ENCODE data around the gene TMEM109. TPM values are rescaled to one million over a fixed set of nuclear protein-coding genes. Genes with fewer than 3 reads are reported as not detected.

TMEM109 gene
- total and polyA plus RNA-seq, 2 of the 8 experiments (the other 6 are each of a cell fraction or from before 2014, with no cell fraction given): 27.3 to 30.3 TPM

- ChIA-PET CTCF (ENCODE audit: partially characterized antibody) (interaction anchor here (1.5 kb wide), 1 partner anchor 18 kb away, joined by 5 read pairs; no protein-coding TSS in a partner anchor), POLR2A (ENCODE audit: partially characterized antibody) (interaction anchor here (1.1 to 2.5 kb wide), 4 partner anchors 9 to 66 kb away, joined by 4 to 10 read pairs (median 7); no protein-coding TSS in a partner anchor)
- Histone ChIP-seq H3K56ac (replicated peaks; ENCODE audit: insufficient read length, low read depth, low read length) (no peak within 1 kb of the TSS), H3K9me3 (ENCODE audit: insufficient read depth in 2 of 2, low read depth in 1 of 2, low read length in 1 of 2) (no peaks in the 10 kb centered on the region), H3K4me3 (ENCODE audit: extremely low read depth in 1 of 4, insufficient read depth in 2 of 4, low read depth in 3 of 4, low read length in 4 of 4) (peak within 1 kb of the TSS; percentile 28 to 66 (median 48)), H2BK120ac (replicated peaks; ENCODE audit: low read depth, low read length) (no peak within 1 kb of the TSS), H3K4me2 (ENCODE audit: insufficient read depth in 1 of 2, low read depth in 2 of 2, low read length in 2 of 2) (peak within 1 kb of the TSS; percentile 89 to 92), H2BK20ac (ENCODE audit: low read length) (peak within 1 kb of the TSS; percentile 80; the same call in 1 of the 2 replicates), H2BK12ac (ENCODE audit: low read depth, low read length) (peak within 1 kb of the TSS; percentile 95; the same call in 1 of the 2 replicates), H4K20me1 (replicated peaks in 1 of 2; ENCODE audit: control insufficient read depth in 1 of 2, insufficient read depth in 2 of 2, low read length in 2 of 2) (peaks cover 0 to 2% of the 10 kb centered on the region in 2 experiments), H3K9ac (replicated peaks in 1 of 4; ENCODE audit: extremely low read depth in 1 of 4, low read depth in 3 of 4, low read length in 3 of 4) (peak within 1 kb of the TSS in 3 of 4 experiments; percentile 34 to 55 (median 50); a peak in 5 of 7 replicates), H3K23me2 (ENCODE audit: low read depth, low read length) (peaks cover 15% of the 10 kb centered on the region; the same call in 1 of the 2 replicates), H3K14ac (ENCODE audit: insufficient read length) (no peak within 1 kb of the TSS), H3K79me2 (ENCODE audit: control insufficient read depth in 1 of 2, insufficient read depth in 2 of 2, low read length in 2 of 2) (no peaks in the 10 kb centered on the region), H3K27ac (ENCODE audit: low read depth, low read length) (peak within 1 kb of the TSS; percentile 26; the same call in 1 of the 2 replicates), H2AK5ac (ENCODE audit: low read depth, low read length) (no peak within 1 kb of the TSS), H4K5ac (ENCODE audit: insufficient read length, low read depth, low read length) (peak within 1 kb of the TSS; percentile 7), H4K91ac (replicated peaks; ENCODE audit: insufficient read length, low read length) (peak within 1 kb of the TSS; percentile 94), H4K8ac (ENCODE audit: extremely low read depth, insufficient read depth, low read length) (peak within 1 kb of the TSS; percentile 91), H3K23ac (ENCODE audit: insufficient read length) (no peak within 1 kb of the TSS), H3K4ac (replicated peaks; ENCODE audit: insufficient read length, low read depth, low read length) (peak within 1 kb of the TSS; percentile 58), H2BK5ac (ENCODE audit: low read depth, low read length) (peak within 1 kb of the TSS; percentile 92; the same call in 1 of the 2 replicates), H3K18ac (ENCODE audit: extremely low read depth, low read length) (peak within 1 kb of the TSS; percentile 91), H3K4me1 (replicated peaks in 1 of 4; ENCODE audit: control insufficient read depth in 3 of 4, insufficient read depth in 4 of 4, low read length in 3 of 4) (peaks cover 0 to 23% (median 14%) of the 10 kb centered on the region in 4 experiments; a peak in 6 of 7 replicates), H3K27me3 (replicated peaks in 1 of 4; ENCODE audit: control insufficient read depth in 3 of 4, extremely low read depth in 1 of 4, insufficient read depth in 3 of 4, low read length in 3 of 4) (peaks cover 0 to 15% (median 8%) of the 10 kb centered on the region in 4 experiments; a peak in 4 of 7 replicates), H2AFZ (ENCODE audit: low read length) (peak within 1 kb of the TSS; percentile 84), H3K79me1 (ENCODE audit: low read depth, low read length) (no peaks in the 10 kb centered on the region), H3K36me3 (ENCODE audit: control insufficient read depth in 2 of 4, insufficient read depth in 4 of 4, low read length in 3 of 4) (no peaks in the 10 kb centered on the region), H2BK15ac (ENCODE audit: low read length) (peak within 1 kb of the TSS; percentile 95; the same call in 1 of the 2 replicates)
- DNase-seq (ENCODE audit: low read depth in 1 of 2, low spot score in 2 of 2) (peak in 1 of 2 experiments; percentile 72), FAIRE-seq (no peak)
- 18% methylated on average over 19 of the region's 23 CpGs; no CpG with 5 or more reads in 1 of the 2 experiments for WGBS, 2 experiments (ENCODE audit: extremely low coverage in 1 of 2, insufficient coverage in 1 of 2, insufficient read length in 1 of 2, insufficient replicate concordance in 2 of 2, low coverage in 1 of 2, low lambda C conversion rate in 2 of 2, missing lambda C conversion rate in 1 of 2)
- TF ChIP-seq SUZ12 (IDR thresholded peaks at IDR 0.05; ENCODE audit: low read length) (0 out of 2 replicates have a peak, but pooled peaks have one; percentile 19), EP300 (IDR thresholded peaks at IDR 0.05; ENCODE audit: borderline replicate concordance in 1 of 2, low read depth in 2 of 2, low read length in 2 of 2) (no peak), MAX (IDR thresholded peaks at IDR 0.05) (peak; percentile 58; the same call in 1 of the 2 replicates), TAF1 (IDR thresholded peaks at IDR 0.05; ENCODE audit: low read depth, low read length) (no peak), HDAC2 (IDR thresholded peaks at IDR 0.05; ENCODE audit: borderline replicate concordance in 1 of 2, low read depth in 2 of 2, low read length in 2 of 2) (no peak), ASH2L (IDR thresholded peaks at IDR 0.05; ENCODE audit: low read length) (peak; percentile 88), CTBP2 (IDR thresholded peaks at IDR 0.05; ENCODE audit: borderline replicate concordance, insufficient read depth, insufficient read length, low read length) (peak; percentile 27), SIRT6 (IDR thresholded peaks at IDR 0.05; ENCODE audit: low read length) (no peak)
These were observed 38.2 kb downstream of the TMEM109 start, which contains the start of gene SLC15A3 for GRCh38 chr11:60951904-60952741. Gene SLC15A3, minus strand, starts transcription at chr11:60952176. Its CDS starts 625 bp downstream, at chr11:60951551.
